Calu3 (cell line): Measurements from ENCODE around the gene SLC24A3. TPM values are rescaled to one million over a fixed set of nuclear protein-coding genes. Genes with fewer than 3 reads are reported as not detected.

Experiments used
- BruUV-seq: library from RNA; stranded (reverse); fragments of 400-500 nt; replicated peaks from 2 replicates; lab custom pipeline; 2021; lab: Mats Ljungman, UMichigan
- CTCF ChIA-PET: fragments of 300-600 bp; sonication (Branson Sonifier 250); formaldehyde crosslinking; loops from one replicate; lab custom pipeline; 2022; ENCODE audit warnings: antibody characterized with exemption; lab: Charles Lee
- DNase-seq: peaks from one replicate; pipeline ENCODE4 v3.0.0; 2022
- H3K27ac Mint-ChIP-seq: one replicate; pipeline ENCODE4 v1.8.0; 2022; ENCODE audit warnings: mixed read lengths; ENCODE audit not compliant: unreplicated experiment
- H3K27me3 Mint-ChIP-seq: one replicate; pipeline ENCODE4 v1.8.0; 2022; ENCODE audit warnings: mixed read lengths; ENCODE audit not compliant: unreplicated experiment
- H3K36me3 Mint-ChIP-seq: one replicate; pipeline ENCODE4 v1.8.0; 2022; ENCODE audit warnings: mild to moderate bottlenecking, moderate library complexity, mixed read lengths; ENCODE audit not compliant: insufficient read depth, unreplicated experiment
- H3K4me1 Mint-ChIP-seq: one replicate; pipeline ENCODE4 v1.8.0; 2022; ENCODE audit warnings: mild to moderate bottlenecking, low read depth, mixed read lengths; ENCODE audit not compliant: unreplicated experiment
- H3K4me3 Mint-ChIP-seq: one replicate; pipeline ENCODE4 v1.8.0; 2022; ENCODE audit warnings: mild to moderate bottlenecking, low read depth, moderate library complexity, mixed read lengths; ENCODE audit not compliant: unreplicated experiment
- H3K9me3 Mint-ChIP-seq: one replicate; pipeline ENCODE4 v1.8.0; 2022; ENCODE audit warnings: low read depth, mixed read lengths; ENCODE audit not compliant: unreplicated experiment
- intact Hi-C: fragments of 100-400 bp; cut with micrococcal nuclease; formaldehyde crosslinking; loops from one replicate; pipeline ENCODE4 v1.10.0; 2022; ENCODE audit not compliant: unreplicated experiment
- total RNA-seq: library from RNA; stranded (reverse); gene quantifications from 2 replicates; pipeline ENCODE4 v1.2.3, GENCODE V29; 2022
- TF ChIP-seq, protein P1 (sequence below): fragments of 200-600 bp; IDR thresholded peaks from one replicate; pipeline ENCODE4 v1.8.0; 2022; ENCODE audit warnings: antibody characterized with exemption; ENCODE audit not compliant: unreplicated experiment

Gene SLC24A3
- total RNA-seq, 1 experiment from 2014 or later: not detected

DNA sequence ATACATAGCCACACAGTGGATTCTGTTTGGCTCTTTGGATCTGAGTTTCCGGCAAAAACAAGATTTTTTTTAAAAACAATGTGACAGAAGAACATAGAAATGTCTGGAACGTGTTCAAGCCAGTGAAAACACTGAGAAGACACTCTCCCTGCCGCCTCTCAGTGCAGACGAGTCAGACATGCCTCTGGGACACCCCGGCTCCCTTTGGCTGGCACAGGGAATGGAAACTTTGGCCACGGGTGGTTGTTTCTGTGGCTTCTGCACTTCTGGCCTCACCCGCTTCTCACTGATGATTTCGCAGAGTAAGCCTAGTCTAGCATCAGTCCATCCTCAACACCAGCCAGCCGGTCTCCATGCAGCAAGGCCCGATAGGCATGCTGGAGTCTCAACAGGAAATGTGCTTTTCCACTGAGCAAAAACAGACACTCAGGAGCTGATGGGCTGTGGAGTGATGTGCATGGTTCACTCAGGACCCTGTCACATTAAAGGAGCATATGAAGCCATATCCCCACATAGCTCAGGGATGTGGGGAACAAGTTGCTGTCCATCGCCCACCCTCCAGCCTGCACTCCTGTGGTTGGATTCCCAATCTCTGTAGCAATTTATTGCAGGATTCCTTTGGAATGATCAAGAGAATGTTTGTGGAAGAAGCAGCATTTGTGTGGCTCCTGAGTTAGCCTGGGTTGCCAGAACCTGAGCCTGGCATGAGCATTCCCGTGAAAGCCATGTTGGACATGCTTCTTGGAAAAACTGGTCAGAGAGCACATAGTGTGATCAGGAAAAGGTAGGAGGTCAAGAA lies 283.7 kb downstream of the SLC24A3 start:
- intact Hi-C loops: no loop called here
- Mint-ChIP-seq H3K4me3 (no peak overlapping the region), H3K9me3 (no peaks in the 10 kb centered on the region), H3K27ac (no peak overlapping the region), H3K27me3 (peaks cover 7% of the 10 kb centered on the region), H3K4me1 (no peaks in the 10 kb centered on the region), H3K36me3 (no peaks in the 10 kb centered on the region)
- CTCF ChIA-PET: no interaction called here
- TF ChIP-seq, protein P1, sequence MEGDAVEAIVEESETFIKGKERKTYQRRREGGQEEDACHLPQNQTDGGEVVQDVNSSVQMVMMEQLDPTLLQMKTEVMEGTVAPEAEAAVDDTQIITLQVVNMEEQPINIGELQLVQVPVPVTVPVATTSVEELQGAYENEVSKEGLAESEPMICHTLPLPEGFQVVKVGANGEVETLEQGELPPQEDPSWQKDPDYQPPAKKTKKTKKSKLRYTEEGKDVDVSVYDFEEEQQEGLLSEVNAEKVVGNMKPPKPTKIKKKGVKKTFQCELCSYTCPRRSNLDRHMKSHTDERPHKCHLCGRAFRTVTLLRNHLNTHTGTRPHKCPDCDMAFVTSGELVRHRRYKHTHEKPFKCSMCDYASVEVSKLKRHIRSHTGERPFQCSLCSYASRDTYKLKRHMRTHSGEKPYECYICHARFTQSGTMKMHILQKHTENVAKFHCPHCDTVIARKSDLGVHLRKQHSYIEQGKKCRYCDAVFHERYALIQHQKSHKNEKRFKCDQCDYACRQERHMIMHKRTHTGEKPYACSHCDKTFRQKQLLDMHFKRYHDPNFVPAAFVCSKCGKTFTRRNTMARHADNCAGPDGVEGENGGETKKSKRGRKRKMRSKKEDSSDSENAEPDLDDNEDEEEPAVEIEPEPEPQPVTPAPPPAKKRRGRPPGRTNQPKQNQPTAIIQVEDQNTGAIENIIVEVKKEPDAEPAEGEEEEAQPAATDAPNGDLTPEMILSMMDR: no peak
- no TSS peak for BruUV-seq
- DNase-seq: no peak

GRCh38 chr20:19497064-19497463 lies 284.6 kb downstream of the SLC24A3 start:
- intact Hi-C loops: no loop called here
- CTCF ChIA-PET: no interaction called here
- Mint-ChIP-seq H3K4me3 (no peak overlapping the region), H3K36me3 (no peaks in the 10 kb centered on the region), H3K27ac (no peak overlapping the region), H3K27me3 (no peaks in the 10 kb centered on the region), H3K9me3 (no peaks in the 10 kb centered on the region), H3K4me1 (no peaks in the 10 kb centered on the region)
- BruUV-seq: no TSS peak
- no peak for DNase-seq
- TF ChIP-seq, protein P1: no peak

DNA sequence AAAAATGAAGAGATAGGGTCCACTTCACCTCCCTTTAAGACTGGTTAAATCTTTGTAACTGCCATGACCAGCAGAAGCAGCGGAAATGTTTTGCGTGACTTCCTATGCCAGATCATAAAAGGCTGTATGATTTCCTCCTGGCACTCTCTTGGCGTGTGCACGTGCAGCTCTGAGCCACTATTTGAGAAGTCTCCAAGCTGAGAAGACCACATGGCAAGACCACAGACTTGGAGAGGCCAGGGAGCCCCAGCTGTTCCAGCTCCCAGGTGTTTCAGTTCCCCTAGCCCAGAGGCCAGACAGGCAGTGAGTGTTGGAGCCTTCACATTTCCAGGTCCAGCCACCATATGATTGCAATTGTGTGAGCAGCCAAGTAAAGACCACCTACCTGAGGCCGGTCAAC lies 286.3 kb downstream of the SLC24A3 start:
- no peak overlapping the region for H3K27ac Mint-ChIP-seq
- intact Hi-C loops: no loop called here
- no peaks in the 10 kb centered on the region for H3K4me1 Mint-ChIP-seq
- no peak for DNase-seq
- no peak overlapping the region for H3K4me3 Mint-ChIP-seq
- no peaks in the 10 kb centered on the region for H3K27me3 Mint-ChIP-seq
- TF ChIP-seq, protein P1: no peak
- no peaks in the 10 kb centered on the region for H3K36me3 Mint-ChIP-seq
- H3K9me3 Mint-ChIP-seq: no peaks in the 10 kb centered on the region
- CTCF ChIA-PET: no interaction called here
- BruUV-seq: no TSS peak

DNA sequence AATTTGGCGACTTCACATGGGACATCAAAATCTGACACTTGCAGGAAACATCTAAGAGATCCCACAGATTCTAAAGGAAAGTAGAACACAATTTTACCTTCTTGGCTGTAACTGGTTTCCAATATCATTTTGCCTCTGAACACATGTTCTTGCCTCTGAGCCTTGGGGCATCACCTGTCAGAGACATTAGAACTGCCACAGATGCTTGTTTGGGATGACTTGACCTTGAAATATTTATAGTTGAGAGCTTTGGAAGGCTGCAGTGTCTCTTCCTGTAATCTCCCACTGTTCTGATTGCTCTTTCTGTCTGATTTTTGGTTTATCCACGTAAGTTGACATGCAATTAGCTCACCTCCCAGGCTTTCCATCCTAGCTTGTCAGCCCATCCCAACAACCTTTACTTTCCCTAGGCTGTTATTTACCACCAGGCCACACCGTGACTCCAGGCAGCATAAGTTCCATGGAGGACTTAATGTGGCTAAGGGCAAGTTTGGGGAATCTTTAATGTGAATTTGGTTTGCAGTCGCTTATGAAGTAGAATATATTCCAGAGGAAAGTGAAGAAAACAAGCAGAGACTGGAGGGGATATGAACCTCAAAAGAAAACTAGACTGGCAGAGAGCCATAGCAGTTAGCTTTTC lies 289.2 kb downstream of the SLC24A3 start:
- no peaks in the 10 kb centered on the region for H3K27me3 Mint-ChIP-seq
- CTCF ChIA-PET: no interaction called here
- H3K4me1 Mint-ChIP-seq: no peaks in the 10 kb centered on the region
- no peaks in the 10 kb centered on the region for H3K9me3 Mint-ChIP-seq
- intact Hi-C loops: no loop called here
- H3K36me3 Mint-ChIP-seq: no peaks in the 10 kb centered on the region
- TF ChIP-seq, protein P1: no peak
- H3K27ac Mint-ChIP-seq: no peak overlapping the region
- no peak for DNase-seq
- no TSS peak for BruUV-seq
- no peak overlapping the region for H3K4me3 Mint-ChIP-seq
